Activated effector memory CD4-positive, alpha-beta T cell treated with Interleukin-2 at 50 U/mL for 16 hours (primary cell): ENCODE data around the gene DPP9.
"Not testable (repeated sequence)": the region's sequence is repeated elsewhere in the genome, so short reads cannot be mapped to it uniquely, and the experiment has no call there.

Experiments used
- DNase-seq: peaks from one replicate; pipeline ENCODE4 v3.0.0-alpha.2; 2020

DPP9 gene

GRCh38 chr19:4684312-4685095, 39.1 kb downstream of the DPP9 start:
- no peak for DNase-seq

- no peak for DNase-seq
Observed at GRCh38 chr19:4682417-4683200, 41.0 kb downstream of the DPP9 start.

GRCh38 chr19:4680021-4680420, 43.6 kb downstream of the DPP9 start:
- DNase-seq, result not testable (repeated sequence)

- no peak for DNase-seq
Observed at GRCh38 chr19:4678881-4679790, 44.5 kb downstream of the DPP9 start.

DNA sequence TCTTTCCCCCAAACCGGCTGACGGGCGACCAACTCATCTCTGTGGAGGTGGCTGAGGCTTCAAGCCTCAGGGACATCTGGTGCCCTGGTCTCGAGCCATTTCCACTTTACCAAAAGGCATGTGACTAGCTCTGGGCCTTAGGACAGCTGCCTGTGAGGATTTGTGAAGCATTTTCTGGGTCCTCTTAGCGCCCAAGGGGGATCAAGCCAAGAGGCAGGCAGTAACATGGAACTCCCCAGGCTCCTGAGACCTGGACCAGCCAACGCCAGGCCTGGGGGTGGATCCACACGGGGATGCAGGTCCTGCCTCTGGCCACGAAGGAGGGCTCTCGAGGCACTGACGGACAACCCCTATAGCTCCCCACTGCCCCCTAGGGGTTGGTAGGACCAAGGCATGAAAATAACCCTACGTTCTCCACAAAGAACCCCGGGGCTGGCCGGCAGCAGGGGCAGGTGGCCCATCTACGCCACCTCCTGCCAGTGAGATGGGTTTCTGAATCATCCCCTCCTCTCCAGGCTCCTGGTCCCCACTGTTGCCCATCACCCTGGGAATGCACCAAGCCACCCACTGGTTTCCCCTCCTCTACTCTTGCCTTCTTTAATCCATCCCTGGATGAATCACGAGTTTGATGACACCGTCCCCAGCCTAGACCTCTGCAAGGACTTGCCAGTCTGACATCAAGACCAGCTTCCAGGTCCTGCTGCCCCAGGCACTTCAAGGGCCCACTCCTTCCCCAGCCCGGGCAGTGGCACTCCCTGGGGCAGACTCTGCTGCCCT, 46.5 kb downstream of the DPP9 start:
- no peak for DNase-seq

DNA sequence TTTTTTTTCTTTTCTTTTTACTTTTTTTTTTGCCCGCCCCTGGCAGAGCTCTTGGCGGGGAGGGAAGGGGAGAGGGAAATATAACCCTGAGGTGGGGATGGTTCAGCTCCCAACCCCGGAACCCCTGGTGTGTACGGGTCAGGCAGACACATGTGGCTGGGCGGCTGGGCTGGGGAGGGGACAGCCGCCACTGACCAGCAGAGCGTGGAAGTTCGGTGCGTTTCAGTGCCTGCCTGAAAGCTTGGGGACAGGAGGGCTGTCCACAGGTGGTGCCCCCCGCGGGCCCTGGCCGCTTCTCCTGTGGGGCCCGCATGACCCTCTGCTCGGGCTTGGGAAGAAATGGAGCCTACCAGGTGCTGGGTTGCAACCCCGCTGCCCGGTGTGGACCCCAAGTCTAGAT, 48.3 kb downstream of the DPP9 start:
- DNase-seq, result no peak

GRCh38 chr19:4673726-4674125, 49.9 kb downstream of the DPP9 start:
- DNase-seq, result no peak

DNA sequence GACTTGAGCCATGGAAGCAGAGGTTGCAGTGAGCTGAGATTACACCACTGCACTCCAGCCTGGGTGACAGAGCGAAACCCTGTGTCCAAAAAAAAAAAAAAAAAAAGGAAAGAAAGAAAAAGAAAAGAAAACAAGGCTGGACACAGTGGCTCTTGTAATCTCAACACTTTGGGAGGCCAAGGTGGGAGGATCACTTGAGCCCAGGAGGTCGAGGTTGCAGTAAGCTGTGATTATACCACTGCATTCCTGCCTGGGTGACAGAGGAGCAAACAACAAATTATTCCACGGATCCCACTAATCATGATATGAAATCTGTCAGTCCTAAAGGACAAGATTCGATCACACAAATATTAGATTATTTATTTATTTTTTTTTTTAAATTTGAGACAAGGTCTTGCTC, 50.4 kb downstream of the DPP9 start:
- no peak for DNase-seq

DNA sequence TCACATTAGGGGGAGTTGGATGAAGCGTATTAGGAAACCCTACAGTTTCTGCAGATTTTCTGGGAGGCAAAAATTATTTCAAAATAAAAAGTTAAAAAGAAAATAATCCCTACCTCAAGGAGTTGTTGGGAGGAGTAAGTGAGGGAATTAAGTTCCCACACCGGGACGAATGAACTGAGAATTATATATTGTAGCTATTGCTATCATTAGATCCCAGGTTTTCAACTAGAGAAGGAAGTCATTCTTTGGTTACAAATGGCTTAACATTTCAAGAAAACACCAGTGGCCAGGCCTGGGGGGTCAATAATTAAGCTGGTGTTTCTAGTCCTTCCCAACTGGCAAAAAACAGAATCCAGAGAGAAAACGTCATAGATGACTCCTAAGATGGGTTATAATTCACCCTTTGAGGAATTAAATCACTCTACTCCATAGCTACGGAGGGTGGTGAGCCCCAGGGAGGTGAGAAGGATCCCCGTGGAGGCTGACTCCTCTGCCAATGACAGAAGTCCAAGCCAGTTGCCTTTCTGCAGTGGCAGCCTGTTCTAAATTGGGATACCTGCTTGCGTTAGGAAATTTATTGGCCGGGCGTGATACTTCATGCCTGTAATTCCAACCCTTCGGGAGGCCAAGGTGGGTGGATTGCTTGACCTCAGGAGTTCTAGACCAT, 52.3 kb downstream of the DPP9 start:
- DNase-seq, result no peak

GRCh38 chr19:4669723-4670480, 53.7 kb downstream of the DPP9 start, which contains the start of gene MYDGF:
Gene MYDGF, minus strand, starts transcription at chr19:4670342. Its CDS starts 8 bp downstream, at chr19:4670334.
- DNase-seq, result peak; percentile 88

DNA sequence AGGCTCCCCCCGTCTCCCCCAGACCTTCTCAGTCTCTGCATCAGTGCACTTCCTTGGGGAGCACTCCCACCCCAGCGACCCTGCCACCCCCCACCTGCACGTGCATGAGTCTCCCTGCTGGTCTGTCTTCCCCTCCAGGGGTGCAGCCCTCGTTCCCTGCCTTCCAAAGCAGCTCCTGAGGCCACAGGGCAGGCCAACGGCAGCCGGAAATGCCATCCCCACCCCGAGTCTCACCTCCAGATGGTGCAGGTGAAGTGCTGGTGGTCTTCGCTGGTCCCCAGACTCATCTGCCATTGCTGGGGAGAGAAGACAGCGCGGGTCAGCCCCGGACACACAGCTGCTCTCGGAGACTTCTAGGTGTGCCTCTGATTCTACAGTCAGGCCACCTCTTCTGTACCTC, 59.0 kb downstream of the DPP9 start:
- DNase-seq, result no peak

DNA sequence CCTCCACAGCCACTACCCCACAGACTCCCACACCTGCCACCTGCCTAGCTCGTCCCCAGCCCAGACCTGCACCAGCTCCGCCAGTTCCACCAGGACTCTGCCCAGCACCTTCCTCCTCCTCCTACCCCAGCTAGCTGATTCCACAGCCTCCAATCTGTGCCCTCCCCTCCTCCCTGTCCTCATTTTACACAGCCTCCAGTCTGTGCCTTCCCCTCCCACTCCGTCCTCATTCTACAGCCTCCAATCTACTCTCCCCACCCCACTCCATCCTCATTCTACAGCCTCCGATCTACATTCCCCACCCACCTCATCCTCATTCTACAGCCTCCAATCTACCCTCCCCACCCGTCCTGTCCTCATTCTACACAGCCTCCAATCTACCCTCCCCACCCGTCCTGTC, 60.8 kb downstream of the DPP9 start:
- DNase-seq, result no peak

DNA sequence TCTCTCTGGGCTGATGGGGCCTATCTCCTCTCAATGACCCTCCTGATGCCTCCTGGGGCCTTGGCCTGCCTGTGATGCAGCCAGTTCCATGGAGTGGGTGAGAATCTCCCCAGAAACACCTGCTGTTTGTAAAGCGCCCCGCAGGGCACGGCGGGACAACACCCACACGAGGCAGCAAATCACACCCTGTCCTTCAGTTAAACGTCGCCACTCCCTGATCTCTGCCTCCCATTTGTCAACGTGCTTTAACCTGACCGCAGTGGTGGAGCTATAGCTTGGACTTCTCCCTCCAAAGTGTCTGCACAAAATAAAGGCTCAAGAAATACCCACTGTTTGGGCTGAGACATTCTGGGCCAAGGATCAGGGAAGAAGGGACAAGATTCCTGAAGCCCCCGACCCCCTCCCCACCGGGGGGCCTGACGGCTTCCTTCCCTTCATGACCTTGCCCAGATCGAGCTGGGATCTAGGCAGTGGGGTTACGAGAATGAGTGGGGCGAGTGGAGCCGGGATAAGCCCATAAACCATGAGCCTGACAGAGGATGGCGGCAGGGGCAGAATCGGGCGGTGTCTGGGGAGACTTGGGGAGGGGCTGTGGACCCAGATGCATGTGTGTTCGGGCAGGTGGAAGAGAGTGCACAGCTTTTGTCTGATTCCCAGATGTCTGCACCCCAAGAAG, 61.5 kb downstream of the DPP9 start:
- DNase-seq, result no peak

DNA sequence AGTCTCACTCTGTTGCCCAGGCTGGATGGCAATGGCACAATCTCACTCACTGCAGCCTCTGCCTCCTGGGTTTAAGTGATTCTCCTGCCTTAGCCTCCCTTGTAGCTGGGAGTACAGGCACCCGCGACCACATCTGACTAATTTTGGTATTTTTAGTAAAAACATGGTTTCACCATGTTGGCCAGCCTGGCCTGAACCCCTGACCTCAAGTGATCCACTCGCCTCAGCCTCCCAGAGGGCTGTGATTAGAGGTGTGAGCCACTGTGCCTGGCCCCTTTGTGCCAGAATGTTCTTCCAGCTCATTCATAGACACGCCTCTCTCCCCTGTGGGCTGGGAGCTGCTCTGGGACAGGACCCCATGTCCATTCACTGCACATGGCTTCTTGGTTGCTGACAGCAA, 62.6 kb downstream of the DPP9 start:
- no peak for DNase-seq

- DNase-seq, result no peak
Observed at GRCh38 chr19:4660181-4660791, 63.4 kb downstream of the DPP9 start.

- DNase-seq, result no peak
Observed at GRCh38 chr19:4657835-4658234, 65.8 kb downstream of the DPP9 start.

DNA sequence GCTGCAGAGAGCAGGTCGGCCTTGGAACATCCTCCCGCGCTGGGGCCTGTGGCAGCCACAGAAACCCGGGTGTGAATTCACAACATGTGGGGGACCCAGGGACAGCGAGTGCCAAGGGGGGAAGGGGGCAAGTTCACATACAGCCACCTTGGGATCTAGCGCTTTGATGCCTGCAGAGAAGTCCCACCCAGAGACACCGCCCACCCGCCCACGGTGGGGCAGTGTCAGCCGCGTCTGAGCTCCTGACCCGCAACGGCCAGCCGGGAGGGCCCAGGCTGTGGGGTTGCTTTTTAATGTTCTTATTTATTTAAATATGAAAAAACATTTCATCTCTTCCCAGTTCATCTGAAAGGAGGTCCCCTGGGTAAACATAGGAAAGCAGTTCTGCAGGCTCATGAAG, 66.4 kb downstream of the DPP9 start:
- DNase-seq, result no peak

GRCh38 chr19:4656102-4656501, 67.5 kb downstream of the DPP9 start:
- no peak for DNase-seq

- DNase-seq, result no peak
Observed at GRCh38 chr19:4654437-4655361, 68.9 kb downstream of the DPP9 start.
